GM12874 (cell line): Measurements from ENCODE around the gene RAB40B.

Source experiments
- CTCF ChIP-seq: IDR thresholded peaks from 2 replicates; pipeline ENCODE4 v1.5.1; 2011; ENCODE audit warnings: low read depth, mild to moderate bottlenecking, control low read depth, low read length, moderate library complexity; ENCODE audit not compliant: insufficient read depth

RAB40B gene

DNA sequence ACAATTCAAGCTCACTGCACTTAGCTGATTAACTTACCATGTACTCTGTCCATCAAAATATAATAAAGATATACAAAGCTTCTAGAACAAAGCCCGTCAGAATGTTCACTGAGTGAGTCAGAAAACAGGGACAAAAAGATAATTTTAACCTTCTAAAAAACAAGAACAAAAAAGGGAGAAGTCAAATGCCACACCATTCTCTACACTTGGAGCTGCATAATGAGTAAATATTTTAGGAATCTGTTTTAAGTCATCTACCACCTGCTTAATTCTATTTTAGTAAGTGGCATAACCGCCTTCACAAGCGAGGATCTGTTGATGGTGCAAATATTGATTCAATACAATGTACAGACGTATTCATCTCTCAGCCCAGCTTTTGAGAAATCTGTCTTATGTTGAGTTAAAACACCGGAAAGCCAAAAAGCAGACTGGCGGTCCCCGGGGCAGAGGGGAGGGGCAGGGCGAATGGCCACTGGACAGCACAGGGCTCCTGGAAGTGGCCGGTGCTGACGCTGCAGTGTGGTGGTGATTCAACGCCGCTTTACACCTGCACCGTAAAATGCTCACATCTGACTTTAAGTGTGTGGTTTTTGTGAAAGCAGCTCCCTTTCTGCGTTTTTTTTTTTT, 20.1 kb downstream of the RAB40B start:
- TF ChIP-seq CTCF, result no peak

- no peak for TF ChIP-seq CTCF
Measured at GRCh38 chr17:82677353-82677925, 21.1 kb downstream of the RAB40B start.

DNA sequence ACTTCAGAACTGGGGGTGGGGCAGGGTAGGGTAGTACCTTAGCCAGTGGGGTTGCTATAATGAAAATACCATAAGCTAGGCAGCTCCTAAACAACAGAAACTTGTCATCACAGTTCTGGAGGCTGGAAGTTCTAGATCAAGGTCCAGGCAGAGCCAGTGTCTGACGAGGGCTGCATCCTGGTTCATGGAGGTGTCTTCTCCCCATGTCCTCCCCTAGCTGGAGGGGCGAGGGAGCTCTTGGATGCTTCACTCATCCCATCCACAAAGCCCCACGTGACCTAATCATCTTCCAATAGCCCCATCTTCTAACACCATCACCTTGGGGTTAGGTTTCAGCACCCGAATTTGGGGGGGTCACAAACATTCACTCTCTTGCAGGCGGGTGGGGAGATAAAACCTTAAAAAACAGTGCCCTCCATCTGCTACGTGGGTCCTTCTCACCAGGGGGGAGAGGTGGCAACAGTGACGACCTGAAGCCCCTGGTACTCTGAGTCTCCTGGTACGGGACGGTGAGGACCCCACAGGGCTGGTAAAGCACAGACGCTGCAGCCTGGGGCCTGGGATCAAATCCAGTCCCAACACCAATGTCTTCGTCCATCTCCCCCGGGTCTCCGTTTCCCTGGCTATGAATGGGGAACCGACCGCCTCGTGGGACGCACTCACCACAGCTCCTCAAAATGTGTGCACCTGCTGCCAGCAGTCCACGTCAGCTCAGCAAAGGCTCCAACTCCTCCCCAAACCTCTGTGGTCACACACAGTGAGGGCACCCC, 22.8 kb downstream of the RAB40B start:
- no peak for TF ChIP-seq CTCF

DNA sequence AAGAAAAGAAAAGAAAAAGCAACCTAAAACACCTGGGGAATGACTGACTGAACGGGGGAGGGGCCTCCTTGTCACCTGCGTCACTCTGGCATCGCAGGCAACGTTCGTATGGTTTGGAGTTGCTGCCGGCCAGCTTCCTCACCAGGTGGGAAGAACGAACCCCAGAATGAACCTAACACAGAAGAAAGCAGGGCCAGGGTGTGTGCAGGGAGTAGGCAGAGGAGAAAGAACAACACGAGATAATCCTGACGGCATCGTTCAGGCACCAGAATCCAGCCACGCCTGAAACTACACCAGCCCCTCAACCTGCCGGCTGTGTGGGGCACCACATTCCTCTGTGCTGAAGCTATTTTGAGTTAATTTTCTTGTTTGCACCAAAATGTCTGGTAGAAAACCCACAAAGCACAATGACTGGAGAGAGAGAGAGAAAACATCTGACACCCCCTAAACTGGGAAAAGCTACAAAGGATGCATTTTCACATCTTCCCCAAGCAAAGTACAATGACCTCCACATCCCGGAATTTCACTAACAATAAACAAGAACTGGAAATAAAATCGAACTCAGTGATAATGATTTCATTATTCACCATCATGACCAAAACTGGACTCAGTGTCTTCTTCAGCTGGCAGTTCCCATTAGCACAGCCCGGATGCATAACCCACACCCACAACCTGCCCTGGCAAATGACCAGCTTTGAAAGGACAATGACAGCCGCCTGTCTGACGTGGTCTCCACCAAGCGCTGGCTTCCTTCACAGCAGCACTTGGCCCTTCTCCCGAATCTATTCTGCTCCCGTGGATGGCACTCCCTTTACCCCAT, 23.6 kb downstream of the RAB40B start:
- TF ChIP-seq CTCF, result no peak

DNA sequence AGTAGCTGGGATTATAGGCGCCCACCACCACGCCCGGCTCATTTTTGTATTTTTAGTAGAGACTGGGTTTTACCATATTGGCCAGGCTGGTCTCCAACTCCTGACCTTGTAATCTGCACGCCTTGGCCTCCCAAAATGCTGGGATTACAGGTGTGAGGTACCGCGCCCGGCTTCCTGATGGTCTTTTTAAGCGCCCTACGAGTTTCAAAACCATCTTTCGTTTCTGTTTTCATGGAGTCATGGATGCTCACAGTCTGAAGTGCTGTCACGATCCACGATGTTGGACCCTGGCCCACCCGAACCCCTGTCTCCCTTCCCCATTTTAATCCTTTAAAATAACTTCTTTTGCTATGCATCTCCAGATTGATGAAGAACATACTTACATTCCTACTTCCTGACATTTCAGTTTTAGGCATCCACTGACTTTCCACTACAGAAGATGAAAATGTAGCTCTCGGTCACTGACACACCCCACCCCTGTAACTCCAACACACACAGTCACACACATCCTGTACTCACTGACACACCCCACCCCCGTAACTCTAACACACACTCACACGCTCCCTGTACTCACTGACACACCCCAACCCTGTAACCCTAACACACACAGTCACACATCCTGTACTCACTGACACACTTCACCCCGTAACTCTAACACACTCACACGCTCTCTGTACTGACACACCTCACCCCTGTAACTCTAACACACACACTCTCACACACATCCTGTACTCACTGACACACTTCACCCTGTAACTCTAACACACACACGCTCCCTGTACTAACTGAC, 27.6 kb downstream of the RAB40B start:
- no peak for TF ChIP-seq CTCF

DNA sequence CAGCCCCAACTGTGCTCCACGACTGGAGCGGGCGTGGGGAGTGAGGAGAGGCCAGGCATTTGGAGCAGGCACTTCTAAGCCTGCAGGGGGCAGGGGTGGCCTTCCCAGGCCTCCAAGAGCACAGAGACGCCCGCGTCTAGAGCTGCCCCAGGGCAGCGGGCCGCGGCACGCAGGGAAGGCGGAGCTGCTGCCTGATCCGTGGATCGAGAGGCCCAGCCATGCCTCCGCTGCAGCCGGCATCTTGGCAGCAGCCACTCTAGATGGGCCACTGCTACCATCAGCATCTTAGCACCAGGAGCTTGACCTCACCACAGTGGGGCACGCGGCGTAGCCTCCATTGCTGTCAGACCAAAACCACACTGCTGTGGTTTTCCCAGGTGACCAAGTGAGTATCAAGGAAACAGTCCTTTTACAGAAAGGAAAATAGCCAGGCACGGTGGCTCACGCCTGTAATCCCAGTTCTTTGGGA, 29.8 kb downstream of the RAB40B start:
- peak; percentile 71 for TF ChIP-seq CTCF
